Vagina (tissue), 2 donors: Measurements from ENCODE around the gene GPRC5C.

Experiments used
- CTCF ChIP-seq, 3 experiments: fragments of 450-650 bp in 2 of 3; fragments of 200-600 bp in 1 of 3; sonication (generic) in 1 of 3; IDR thresholded peaks; one replicate each; pipeline ENCODE4 v1.5.1; 2017 to 2019; ENCODE audit warnings: antibody characterized with exemption in 3 of 3, mild to moderate bottlenecking in 2 of 3, moderate library complexity in 2 of 3
- POLR2A ChIP-seq, 2 donors: fragments of 450-650 bp; IDR thresholded peaks; one replicate each; pipeline ENCODE4 v1.6.1; 2017; ENCODE audit warnings: antibody characterized with exemption in 2 of 2, mild to moderate bottlenecking in 2 of 2, moderate library complexity in 2 of 2
- POLR2AphosphoS5 ChIP-seq, 2 donors: sonication (generic); formaldehyde crosslinking; IDR thresholded peaks; one replicate each; pipeline ENCODE4 v1.9.0; 2017; ENCODE audit warnings: antibody characterized with exemption in 2 of 2, mild to moderate bottlenecking in 2 of 2, low read depth in 1 of 2; ENCODE audit not compliant: insufficient read depth in 1 of 2

DNA sequence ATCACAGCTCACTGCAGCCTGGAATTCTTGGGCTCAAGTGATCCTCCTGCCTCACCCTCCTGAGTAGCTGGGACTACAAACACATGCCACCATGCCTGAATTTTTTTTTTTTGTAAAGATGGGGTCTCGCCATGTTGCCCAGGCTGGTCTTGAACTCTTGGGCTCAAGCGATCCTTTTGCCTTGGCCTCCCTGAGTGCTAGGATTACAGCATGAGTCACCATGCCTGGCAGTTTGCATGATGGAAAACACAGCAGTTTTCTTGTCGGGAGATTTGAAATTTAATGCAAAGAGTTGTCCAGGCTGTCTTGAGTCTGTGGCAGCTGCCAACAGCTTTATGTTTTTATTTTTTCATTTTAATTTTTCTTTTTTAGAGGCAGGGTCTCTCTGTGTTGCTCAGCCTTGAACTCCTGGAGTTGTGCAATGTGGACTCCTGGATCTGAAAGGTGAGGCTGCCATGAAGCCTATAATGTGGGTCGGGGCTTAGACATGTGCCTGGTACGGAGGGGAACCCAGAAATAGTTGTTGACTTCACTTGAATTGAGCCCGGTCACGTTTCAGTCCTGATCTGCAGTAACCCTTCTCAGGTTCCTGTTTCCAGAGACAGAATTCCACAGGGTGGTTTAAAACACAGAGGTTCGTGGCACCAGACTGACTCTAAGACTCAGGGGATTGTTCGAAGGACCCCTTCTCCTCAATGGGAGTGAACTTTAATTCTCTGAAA, 53.3 kb downstream of the GPRC5C start:
- no peak for TF ChIP-seq CTCF (IDR thresholded peaks at IDR 0.05)
- TF ChIP-seq POLR2AphosphoS5 (IDR thresholded peaks at IDR 0.05; ENCODE audit: insufficient read depth in 1 of 2, low read depth in 1 of 2) = no peak
- no peak for TF ChIP-seq POLR2A (IDR thresholded peaks at IDR 0.05)
